Neuronal stem cell (in vitro differentiated cells): ENCODE data around the gene RNF220.

Source experiments
- DNase-seq: peaks from one replicate; pipeline ENCODE4 v3.0.0-alpha.2; 2013; ENCODE audit warnings: low spot score
- H2AFZ ChIP-seq: one replicate; pipeline ENCODE4 v1.6.1; 2013; ENCODE audit warnings: mild to moderate bottlenecking, low read length, inconsistent platforms
- H2AK5ac ChIP-seq: 2 replicates; pipeline ENCODE4 v1.6.1; 2013; ENCODE audit warnings: low read depth, mild to moderate bottlenecking, inconsistent platforms, low read length, moderate library complexity, mixed read lengths
- H2BK120ac ChIP-seq: 2 replicates; pipeline ENCODE4 v1.6.1; 2013; ENCODE audit warnings: low read depth, mild to moderate bottlenecking, inconsistent platforms, low read length, moderate library complexity, mixed read lengths
- H2BK12ac ChIP-seq: one replicate; pipeline ENCODE4 v1.6.1; 2013; ENCODE audit warnings: low read length, inconsistent platforms
- H2BK15ac ChIP-seq: 2 replicates; pipeline ENCODE4 v1.6.1; 2013; ENCODE audit warnings: mild to moderate bottlenecking, low read length, inconsistent platforms, mixed read lengths
- H2BK5ac ChIP-seq: one replicate; pipeline ENCODE4 v1.6.1; 2013; ENCODE audit warnings: inconsistent platforms, mild to moderate bottlenecking, low read length, moderate library complexity
- H3K14ac ChIP-seq: one replicate; pipeline ENCODE4 v1.6.1; 2013; ENCODE audit warnings: low read length, inconsistent platforms
- H3K18ac ChIP-seq: 2 replicates; pipeline ENCODE4 v1.6.1; 2013; ENCODE audit warnings: low read length, inconsistent platforms
- H3K23ac ChIP-seq: 2 replicates; pipeline ENCODE4 v1.6.1; 2013; ENCODE audit warnings: low read depth, mild to moderate bottlenecking, mixed read lengths, low read length, inconsistent platforms; ENCODE audit not compliant: poor library complexity
- H3K27ac ChIP-seq: replicated peaks from 3 replicates; pipeline ENCODE4 v1.5.1; 2013; ENCODE audit warnings: low read length, inconsistent platforms
- H3K27me3 ChIP-seq, 3 experiments: 2 replicates each; pipeline ENCODE4 v1.6.1; 2013; ENCODE audit warnings: low read length in 3 of 3, mild to moderate bottlenecking in 2 of 3, inconsistent platforms in 1 of 3, low read depth in 1 of 3, mixed read lengths in 1 of 3, moderate library complexity in 1 of 3; ENCODE audit not compliant: control insufficient read depth in 3 of 3, insufficient read depth in 3 of 3
- H3K36me3 ChIP-seq, 2 donors: replicated peaks in 1 of 2; 2 replicates each; pipeline ENCODE4 v1.6.1; 2013; ENCODE audit warnings: low read length in 2 of 2; ENCODE audit not compliant: control insufficient read depth in 2 of 2, insufficient read depth in 2 of 2
- H3K4ac ChIP-seq: 2 replicates; pipeline ENCODE4 v1.6.1; 2013; ENCODE audit warnings: inconsistent platforms, mild to moderate bottlenecking, low read length, moderate library complexity
- H3K4me1 ChIP-seq, 2 donors: 1 replicate in 1 of 2; 2 replicates in 1 of 2; pipeline ENCODE4 v1.6.1; 2013; ENCODE audit warnings: low read length in 2 of 2, low read depth in 1 of 2; ENCODE audit not compliant: control insufficient read depth in 2 of 2, insufficient read depth in 1 of 2
- H3K4me2 ChIP-seq: one replicate; pipeline ENCODE4 v1.6.1; 2013; ENCODE audit warnings: mild to moderate bottlenecking, low read length, inconsistent platforms; ENCODE audit not compliant: insufficient read depth, poor library complexity, severe bottlenecking
- H3K4me3 ChIP-seq, 2 donors: 2 replicates each; pipeline ENCODE4 v1.5.1; 2013; ENCODE audit warnings: low read length in 2 of 2, mild to moderate bottlenecking in 2 of 2, inconsistent platforms in 1 of 2, moderate library complexity in 1 of 2
- H3K79me1 ChIP-seq: one replicate; pipeline ENCODE4 v1.6.1; 2013; ENCODE audit warnings: low read depth, mild to moderate bottlenecking, inconsistent platforms, low read length, moderate library complexity
- H3K9ac ChIP-seq: one replicate; pipeline ENCODE4 v1.6.1; 2013; ENCODE audit warnings: mild to moderate bottlenecking, low read depth, low read length, inconsistent platforms; ENCODE audit not compliant: poor library complexity
- H3K9me3 ChIP-seq, 2 donors: replicated peaks in 1 of 2; 2 replicates each; pipeline versions ENCODE3 to v1.6.1; 2013; ENCODE audit warnings: low read length in 2 of 2, mild to moderate bottlenecking in 2 of 2, inconsistent platforms in 1 of 2, low read depth in 1 of 2, mixed read lengths in 1 of 2, moderate library complexity in 1 of 2; ENCODE audit not compliant: control insufficient read depth in 2 of 2, insufficient read depth in 1 of 2
- H4K8ac ChIP-seq: one replicate; pipeline ENCODE4 v1.6.1; 2013; ENCODE audit warnings: low read depth, mild to moderate bottlenecking, inconsistent platforms, low read length, moderate library complexity
- H4K91ac ChIP-seq: one replicate; pipeline ENCODE4 v1.6.1; 2013; ENCODE audit warnings: low read length, low read depth, mild to moderate bottlenecking, inconsistent platforms; ENCODE audit not compliant: poor library complexity
- WGBS, 2 donors: extraction: QIAGEN DNeasy Blood & Tissue Kit; methylation state at CpG; one replicate each; pipeline ENCODE4 v1.1.7; 2013; ENCODE audit warnings: missing lambda C conversion rate in 2 of 2, mixed read lengths in 1 of 2; ENCODE audit not compliant: insufficient read length in 2 of 2, insufficient replicate concordance in 1 of 2; ENCODE audit errors: extremely low coverage in 2 of 2; 5-methylcytosine and 5-hydroxymethylcytosine counted together

The RNF220 gene

GRCh38 chr1:44524655-44525500 is 119.8 kb downstream of the RNF220 start:
- Histone ChIP-seq H3K14ac (no peak overlapping the region), H2BK120ac (no peak overlapping the region), H3K4me3 (peak overlapping the region in 1 of 2 donors; percentile 38), H3K4me1 (peaks cover 16 to 34% of the 10 kb centered on the region in 2 donors), H2AK5ac (no peak overlapping the region), H2BK15ac (no peak overlapping the region), H3K9ac (no peak overlapping the region), H3K27me3 (peaks cover 0 to 36% (median 0%) of the 10 kb centered on the region in 3 experiments), H3K4me2 (peak overlapping the region; percentile 61), H3K18ac (peak overlapping the region; percentile 65), H2AFZ (no peak overlapping the region), H3K36me3 (peaks cover 0 to 20% of the 10 kb centered on the region in 2 donors), H3K27ac (no peak overlapping the region), H3K79me1 (no peaks in the 10 kb centered on the region), H4K91ac (no peak overlapping the region), H2BK5ac (no peak overlapping the region), H3K23ac (no peak overlapping the region), H3K9me3 (peaks cover 0 to 2% of the 10 kb centered on the region in 2 donors), H4K8ac (no peak overlapping the region), H3K4ac (no peak overlapping the region), H2BK12ac (no peak overlapping the region)
- DNase-seq = no peak
- WGBS, 2 donors = no CpG with 5 or more reads among the region's 20 CpGs

- Histone ChIP-seq H3K27ac (no peak overlapping the region), H3K14ac (no peak overlapping the region), H3K23ac (no peak overlapping the region), H2BK12ac (no peak overlapping the region), H3K4me2 (no peak overlapping the region), H2BK15ac (no peak overlapping the region), H3K4me1 (peaks cover 16 to 34% of the 10 kb centered on the region in 2 donors), H3K79me1 (no peaks in the 10 kb centered on the region), H4K91ac (no peak overlapping the region), H3K4ac (no peak overlapping the region), H3K4me3 (no peak overlapping the region), H3K9me3 (peaks cover 0 to 2% of the 10 kb centered on the region in 2 donors), H2AK5ac (no peak overlapping the region), H2BK5ac (no peak overlapping the region), H3K18ac (no peak overlapping the region), H3K36me3 (peaks cover 0 to 8% of the 10 kb centered on the region in 2 donors), H2AFZ (no peak overlapping the region), H4K8ac (no peak overlapping the region), H2BK120ac (no peak overlapping the region), H3K9ac (no peak overlapping the region), H3K27me3 (peaks cover 0 to 36% (median 0%) of the 10 kb centered on the region in 3 experiments)
- no CpG with 5 or more reads among the region's 4 CpGs for WGBS, 2 donors
- DNase-seq = no peak
Measured at GRCh38 chr1:44526295-44527073, 121.4 kb downstream of the RNF220 start.

- no peak for DNase-seq
- Histone ChIP-seq H2BK5ac (no peak overlapping the region), H3K9me3 (peaks cover 0 to 25% of the 10 kb centered on the region in 2 donors), H2AK5ac (no peak overlapping the region), H3K27ac (no peak overlapping the region), H3K4me1 (peaks cover 0 to 4% of the 10 kb centered on the region in 2 donors), H3K18ac (no peak overlapping the region), H2BK12ac (no peak overlapping the region), H3K79me1 (no peaks in the 10 kb centered on the region), H3K27me3 (peaks cover 0 to 13% (median 0%) of the 10 kb centered on the region in 3 experiments), H3K4me3 (no peak overlapping the region), H3K36me3 (peaks cover 0 to 17% of the 10 kb centered on the region in 2 donors), H3K4ac (no peak overlapping the region), H2BK120ac (no peak overlapping the region), H3K14ac (no peak overlapping the region), H2AFZ (no peak overlapping the region), H3K23ac (no peak overlapping the region), H4K8ac (no peak overlapping the region), H3K9ac (no peak overlapping the region), H4K91ac (no peak overlapping the region), H2BK15ac (no peak overlapping the region), H3K4me2 (no peak overlapping the region)
- no CpG with 5 or more reads among the region's 4 CpGs for WGBS, 2 donors
Measured at GRCh38 chr1:44531785-44532566, 126.9 kb downstream of the RNF220 start.
